ENCODE results near the gene TAS2R7.

GRCh38 chr12:10851243-10851858, 48.9 kb upstream of the TAS2R7 start:
- no peak for TF ChIP-seq POLR2A (IDR thresholded peaks at IDR 0.05; ENCODE audit: low read length)
- no peak for TF ChIP-seq GATA1 (IDR thresholded peaks at IDR 0.05; ENCODE audit: low read depth, low read length)

Data from erythroblast (primary cell).